Ectodermal cell (in vitro differentiated cells): Measurements from ENCODE around the gene TMEM198.

Experiments used
- H3K27ac ChIP-seq: 2 replicates; pipeline ENCODE4 v1.7.0; 2013; ENCODE audit warnings: mild to moderate bottlenecking, low read depth, low read length; ENCODE audit not compliant: insufficient read depth, poor library complexity, severe bottlenecking
- H3K27me3 ChIP-seq: 2 replicates; pipeline ENCODE4 v1.7.0; 2013; ENCODE audit warnings: mild to moderate bottlenecking, low read length; ENCODE audit not compliant: insufficient read depth, control insufficient read depth, poor library complexity, severe bottlenecking
- H3K36me3 ChIP-seq: one replicate; pipeline ENCODE4 v1.7.0; 2013; ENCODE audit warnings: low read length; ENCODE audit not compliant: control insufficient read depth, insufficient read depth
- H3K4me1 ChIP-seq: one replicate; pipeline ENCODE4 v1.7.0; 2013; ENCODE audit warnings: low read length; ENCODE audit not compliant: control insufficient read depth, insufficient read depth
- H3K4me3 ChIP-seq: 2 replicates; pipeline ENCODE4 v1.7.0; 2013; ENCODE audit warnings: low read depth, low read length, control low read depth; ENCODE audit not compliant: insufficient read depth
- H3K9me3 ChIP-seq: 2 replicates; pipeline ENCODE4 v1.7.0; 2013; ENCODE audit warnings: mild to moderate bottlenecking, low read length, moderate library complexity; ENCODE audit not compliant: control insufficient read depth
- WGBS, 2 experiments: methylation state at CpG; one replicate each; pipeline ENCODE4 v1.1.7; 2013; ENCODE audit warnings: missing lambda C conversion rate in 2 of 2; 5-methylcytosine and 5-hydroxymethylcytosine counted together

The TMEM198 gene

GRCh38 chr2:219570924-219571310 is 27.1 kb downstream of the TMEM198 start:
- no peak overlapping the region for H3K27ac ChIP-seq
- peaks cover 9% of the 10 kb centered on the region for H3K4me1 ChIP-seq
- no peaks in the 10 kb centered on the region for H3K36me3 ChIP-seq
- peaks cover 15% of the 10 kb centered on the region for H3K27me3 ChIP-seq
- peak overlapping the region; percentile 43 for H3K4me3 ChIP-seq
- no peaks in the 10 kb centered on the region for H3K9me3 ChIP-seq
- 0% methylated on average over 55 of the region's 55 CpGs for WGBS, 2 experiments

DNA sequence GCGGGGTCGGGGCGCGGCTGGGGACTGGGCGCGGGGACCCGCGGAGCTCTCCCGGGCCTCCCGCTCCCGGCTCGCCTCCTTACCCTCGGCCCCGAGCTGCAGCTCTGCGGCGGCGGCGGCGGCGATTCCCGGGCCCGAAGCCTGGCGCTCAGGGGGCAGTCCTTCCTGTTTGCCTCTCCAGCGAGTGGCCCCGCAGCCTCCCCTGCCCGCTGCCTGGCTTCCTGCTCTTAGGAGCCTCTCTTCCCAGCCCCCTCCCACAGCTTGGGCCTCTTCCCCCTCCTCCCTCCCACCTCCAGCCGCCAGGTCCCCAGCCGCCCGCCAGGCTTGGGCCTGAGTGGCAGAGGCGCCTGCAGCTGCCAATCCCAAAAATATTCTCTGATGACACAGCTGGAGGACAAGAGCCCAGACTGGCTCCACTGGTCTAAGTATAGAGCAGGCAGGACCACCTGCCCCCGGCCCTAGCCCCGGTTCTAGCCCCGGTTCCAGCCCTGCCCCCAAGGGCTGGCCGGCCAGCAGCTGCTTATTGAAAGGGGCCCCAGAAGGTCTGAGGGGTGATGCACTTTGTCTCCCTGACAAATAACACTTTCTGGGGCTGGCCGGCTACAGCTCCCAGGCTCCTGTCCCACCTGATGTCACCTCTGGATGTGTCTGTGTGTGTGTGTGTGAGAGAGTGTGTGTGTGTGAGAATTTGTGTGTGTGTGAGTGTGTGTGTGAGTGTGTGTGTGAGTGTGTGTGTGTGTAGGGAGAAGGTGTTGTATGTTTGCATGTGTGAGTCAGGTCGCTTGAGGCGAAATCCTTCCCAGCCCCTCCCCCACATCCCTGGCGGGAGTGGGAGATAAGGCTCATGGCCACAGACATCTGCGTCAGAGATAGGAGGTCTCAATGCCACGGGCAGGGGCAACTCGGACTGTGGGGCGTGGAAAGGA is 27.7 kb downstream of the TMEM198 start, which contains the start of gene OBSL1:
OBSL1 (minus strand) TSS at position 229 of the 926 bp plus-strand sequence. CDS start 307 bp downstream, outside the sequence.
- WGBS, 2 experiments: 11 to 12% methylated on average over 41 to 42 of the region's 42 CpGs
- Histone ChIP-seq H3K36me3 (no peaks in the 10 kb centered on the region), H3K27me3 (peaks cover 15% of the 10 kb centered on the region), H3K27ac (no peak within 1 kb of the TSS), H3K4me3 (peak within 1 kb of the TSS; percentile 43), H3K9me3 (no peaks in the 10 kb centered on the region), H3K4me1 (peaks cover 16% of the 10 kb centered on the region)

DNA sequence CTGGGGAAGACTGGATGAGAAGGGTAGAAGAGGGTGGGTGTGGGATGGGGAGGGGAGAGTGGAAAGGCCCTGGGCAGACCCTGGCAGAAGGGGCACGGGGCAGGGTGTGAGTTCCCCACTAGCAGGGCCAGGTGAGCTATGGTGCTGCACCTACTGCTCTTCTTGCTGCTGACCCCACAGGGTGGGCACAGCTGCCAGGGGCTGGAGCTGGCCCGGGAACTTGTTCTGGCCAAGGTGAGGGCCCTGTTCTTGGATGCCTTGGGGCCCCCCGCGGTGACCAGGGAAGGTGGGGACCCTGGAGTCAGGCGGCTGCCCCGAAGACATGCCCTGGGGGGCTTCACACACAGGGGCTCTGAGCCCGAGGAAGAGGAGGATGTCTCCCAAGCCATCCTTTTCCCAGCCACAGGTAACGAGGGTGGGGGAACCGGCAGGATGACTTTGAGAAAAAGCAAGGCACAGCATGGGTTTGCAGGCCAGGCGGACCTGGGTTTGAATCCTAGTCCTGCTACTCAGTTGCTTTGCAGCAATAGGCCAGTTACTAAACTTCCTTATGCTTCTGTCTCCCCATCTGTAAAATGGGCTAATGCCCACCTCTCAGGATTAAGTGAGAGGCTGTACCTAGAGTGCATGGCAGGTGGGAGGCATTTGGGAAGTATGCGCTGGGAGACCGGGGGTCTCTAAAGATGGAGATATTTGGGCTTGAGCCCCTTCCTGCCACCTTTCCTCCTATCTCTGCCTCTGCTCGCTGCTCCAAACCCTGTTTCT is 28.6 kb downstream of the TMEM198 start, which contains the start of gene INHA:
INHA (plus strand) TSS at position 74 of the 765 bp plus-strand sequence; CDS start at position 139, 65 bp downstream.
- Histone ChIP-seq H3K4me3 (peak within 1 kb of the TSS; percentile 43), H3K36me3 (no peaks in the 10 kb centered on the region), H3K9me3 (no peaks in the 10 kb centered on the region), H3K27ac (no peak within 1 kb of the TSS), H3K4me1 (peaks cover 24% of the 10 kb centered on the region), H3K27me3 (peaks cover 15% of the 10 kb centered on the region)
- WGBS, 2 experiments: 90 to 91% methylated on average over 13 of the region's 13 CpGs

- Histone ChIP-seq H3K9me3 (no peaks in the 10 kb centered on the region), H3K4me1 (peaks cover 30% of the 10 kb centered on the region), H3K27me3 (peaks cover 15% of the 10 kb centered on the region), H3K4me3 (no peak overlapping the region), H3K36me3 (no peaks in the 10 kb centered on the region), H3K27ac (no peak overlapping the region)
- WGBS, 2 experiments: 92 to 93% methylated on average over 5 of the region's 5 CpGs
Observed at GRCh38 chr2:219573166-219573565, 29.3 kb downstream of the TMEM198 start.

GRCh38 chr2:219574484-219575311 is 30.9 kb downstream of the TMEM198 start:
- Histone ChIP-seq H3K4me3 (no peak overlapping the region), H3K36me3 (no peaks in the 10 kb centered on the region), H3K27me3 (peaks cover 12% of the 10 kb centered on the region), H3K9me3 (no peaks in the 10 kb centered on the region), H3K27ac (no peak overlapping the region), H3K4me1 (peaks cover 44% of the 10 kb centered on the region)
- WGBS, 2 experiments: 91 to 92% methylated on average over 22 of the region's 22 CpGs

GRCh38 chr2:219575566-219576504 is 32.0 kb downstream of the TMEM198 start:
- peaks cover under 1% of the 10 kb centered on the region for H3K27me3 ChIP-seq
- no peak overlapping the region for H3K27ac ChIP-seq
- WGBS, 2 experiments: 92 to 94% methylated on average over 6 of the region's 6 CpGs
- H3K9me3 ChIP-seq: no peaks in the 10 kb centered on the region
- H3K36me3 ChIP-seq: no peaks in the 10 kb centered on the region
- H3K4me3 ChIP-seq: no peak overlapping the region
- peaks cover 44% of the 10 kb centered on the region for H3K4me1 ChIP-seq

- H3K36me3 ChIP-seq: no peaks in the 10 kb centered on the region
- no peaks in the 10 kb centered on the region for H3K9me3 ChIP-seq
- H3K4me3 ChIP-seq: peak overlapping the region; percentile 18
- H3K4me1 ChIP-seq: peaks cover 41% of the 10 kb centered on the region
- H3K27ac ChIP-seq: no peak overlapping the region
- WGBS, 2 experiments: 25 to 29% methylated on average over 14 to 15 of the region's 15 CpGs
- H3K27me3 ChIP-seq: no peaks in the 10 kb centered on the region
Observed at GRCh38 chr2:219576505-219577388, 32.9 kb downstream of the TMEM198 start.

DNA sequence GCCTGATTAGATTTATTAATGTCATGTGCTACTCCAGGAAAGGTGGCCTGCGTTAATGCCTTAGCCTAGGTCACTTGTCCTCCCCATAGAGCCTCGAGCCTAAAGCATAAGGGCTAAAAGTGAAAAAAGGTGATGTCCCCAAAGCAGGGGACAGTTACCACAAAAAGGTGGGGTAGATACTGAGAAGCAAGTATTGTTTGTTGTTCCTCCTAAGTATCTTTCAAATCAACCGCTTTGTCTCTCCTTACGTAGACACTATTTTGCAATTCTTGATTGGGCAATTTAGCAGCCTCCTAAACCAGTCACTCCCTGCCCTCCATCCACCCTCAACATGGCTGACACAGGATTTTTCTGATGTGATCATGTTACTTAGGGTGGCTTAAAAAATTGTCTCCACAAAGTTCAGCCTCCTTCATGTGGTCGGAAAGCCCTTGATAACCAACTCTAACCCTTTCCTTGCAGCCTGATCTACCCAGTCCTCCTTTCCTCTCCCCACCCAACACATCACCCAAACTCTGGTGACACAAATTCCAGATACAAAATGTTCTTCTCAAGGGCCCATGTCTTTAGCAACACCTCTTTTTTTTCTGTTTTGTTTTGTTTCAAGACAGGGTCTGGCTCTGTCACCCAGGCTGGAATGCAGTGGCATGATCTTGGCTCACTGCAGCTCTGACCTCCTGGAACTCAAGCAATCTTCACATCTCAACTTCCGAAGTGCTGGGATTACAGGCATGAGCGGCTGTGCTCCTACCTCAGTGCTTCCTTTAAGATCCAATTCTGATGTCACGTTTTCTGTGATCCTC is 35.2 kb downstream of the TMEM198 start:
- H3K4me3 ChIP-seq: no peak overlapping the region
- H3K27me3 ChIP-seq: no peaks in the 10 kb centered on the region
- H3K27ac ChIP-seq: no peak overlapping the region
- H3K36me3 ChIP-seq: no peaks in the 10 kb centered on the region
- 85 to 92% methylated on average over 8 of the region's 8 CpGs for WGBS, 2 experiments
- peaks cover 38% of the 10 kb centered on the region for H3K4me1 ChIP-seq
- no peaks in the 10 kb centered on the region for H3K9me3 ChIP-seq
